Left cardiac atrium (tissue), 4 donors: Measurements from ENCODE around the gene IL18R1. TPM values are rescaled to one million over a fixed set of nuclear protein-coding genes. Genes with fewer than 3 reads are reported as not detected.
A peak's percentile ranks its signal among the peaks of the same experiment; 100 is the strongest.
"Not testable (repeated sequence)": the region's sequence is repeated elsewhere in the genome, so short reads cannot be mapped to it uniquely, and the experiment has no call there.

Experiments used
- ATAC-seq, 2 donors: fragments of 200-7000 bp; cut with Tn5 transposase; one replicate each; pipeline ENCODE4 v1.9.1; 2020; ENCODE audit warnings: mild to moderate bottlenecking in 2 of 2, moderate library complexity in 2 of 2
- DNase-seq: peaks from one replicate; pipeline ENCODE4 v3.0.0-alpha.2; 2020
- intact Hi-C, 2 donors: fragments of 100-400 bp; cut with DNase I; formaldehyde crosslinking; loops; one replicate each; pipeline versions ENCODE4 v1.14.1 to v1.15.1; 2022 to 2023
- long read RNA-seq: library from polyadenylated mRNA; unstranded; transcript quantifications from one replicate; pipeline ENCODE4 v2.0.0, GENCODE V29; 2021
- total RNA-seq, 2 donors: library from RNA; stranded (reverse); fragmentation: NEBNext Ultra II Directional; extraction: Animal tissue kit (Norgen Biotek cat#: 25700); gene quantifications; one replicate each; pipeline ENCODE4 v1.2.1, GENCODE V29; 2021
- donor health status: DM: no; HTN: yes; CAD: no.
- donor health status: DM: no; HTN: yes; CAD: no; lungs with severe emphysema.
- donor health status: DM: yes; HTN: yes; CAD: no.
- donor health status: Dilated cardiomyopathy.

The IL18R1 gene
- 1 to 10 TPM; 1.2 to 5.5 TPM for total RNA-seq
- long read RNA-seq, partial matches to known transcripts, result 0 of 2 reads
- long read RNA-seq, other reads (novel, unspliced or antisense), result 2 of 2 reads

- peak; percentile 86 for DNase-seq
- intact Hi-C loops, result loop anchor here in 1 of 2 donors (5.0 to 10.0 kb wide), 2 partner anchors 108 to 341 kb away; no protein-coding TSS in a partner anchor
- ATAC-seq, result peak; percentile 99
Measured at GRCh38 chr2:102355526-102356380, at the start of gene IL18R1. Gene IL18R1, plus strand, starts transcription at chr2:102355796. Its CDS starts 6,865 bp downstream, at chr2:102362661.

- no peak for ATAC-seq
- intact Hi-C loops, result no loop called here
Measured at GRCh38 chr2:102306125-102306524, 49.5 kb upstream of the IL18R1 start.

GRCh38 chr2:102310964-102311640 lies 44.5 kb upstream of the IL18R1 start, which contains the start of gene IL1RL1:
Gene IL1RL1, plus strand, starts transcription at chr2:102311563. Its CDS starts 26,702 bp downstream, at chr2:102338265.
- no peak for DNase-seq
- ATAC-seq, result no peak
- intact Hi-C loops, result no loop called here

More at GRCh38 chr2:102306125-102306524, 49.5 kb upstream of the IL18R1 start:
- no peak for DNase-seq

GRCh38 chr2:102313025-102313424 lies 42.6 kb upstream of the IL18R1 start:
- ATAC-seq, result peak in 1 of 2 donors; percentile 23
- intact Hi-C loops, result no loop called here
- no peak for DNase-seq

GRCh38 chr2:102313471-102313870 lies 42.1 kb upstream of the IL18R1 start:
- no peak for ATAC-seq
- intact Hi-C loops, result no loop called here
- no peak for DNase-seq

GRCh38 chr2:102313950-102314349 lies 41.6 kb upstream of the IL18R1 start:
- no peak for ATAC-seq
- DNase-seq, result no peak
- intact Hi-C loops, result no loop called here

- DNase-seq (no peak), ATAC-seq (no peak)
- intact Hi-C loops, result no loop called here
Measured at GRCh38 chr2:102315921-102316320, 39.7 kb upstream of the IL18R1 start.

- DNase-seq (no peak), ATAC-seq (no peak)
- intact Hi-C loops, result no loop called here
Measured at GRCh38 chr2:102317715-102318114, 37.9 kb upstream of the IL18R1 start.

GRCh38 chr2:102318437-102318836 lies 37.2 kb upstream of the IL18R1 start:
- ATAC-seq (no peak), DNase-seq (no peak)
- intact Hi-C loops, result no loop called here

- DNase-seq (no peak), ATAC-seq (no peak)
- intact Hi-C loops, result no loop called here
Measured at GRCh38 chr2:102321941-102322719, 33.5 kb upstream of the IL18R1 start.

GRCh38 chr2:102324914-102325313 lies 30.7 kb upstream of the IL18R1 start:
- intact Hi-C loops, DNase-seq, ATAC-seq: not testable (repeated sequence)

- DNase-seq (no peak), ATAC-seq (no peak)
- intact Hi-C loops, result no loop called here
Measured at GRCh38 chr2:102331311-102331980, 24.1 kb upstream of the IL18R1 start.

- intact Hi-C loops, result no loop called here
- ATAC-seq (no peak), DNase-seq (no peak)
Measured at GRCh38 chr2:102334486-102334885, 21.1 kb upstream of the IL18R1 start.

- peak; percentile 60 for DNase-seq
- intact Hi-C loops, result no loop called here
- peak; percentile 19 to 76 for ATAC-seq
Measured at GRCh38 chr2:102335871-102336366, 19.7 kb upstream of the IL18R1 start.

- ATAC-seq (peak; percentile 61 to 80), DNase-seq (peak; percentile 42)
- intact Hi-C loops, result no loop called here
Measured at GRCh38 chr2:102336502-102336945, 19.1 kb upstream of the IL18R1 start.

GRCh38 chr2:102337012-102337411 lies 18.6 kb upstream of the IL18R1 start:
- no peak for DNase-seq
- peak; percentile 44 to 78 for ATAC-seq
- intact Hi-C loops, result no loop called here

GRCh38 chr2:102337481-102338386 lies 17.9 kb upstream of the IL18R1 start:
- ATAC-seq (no peak), DNase-seq (no peak)
- intact Hi-C loops, result no loop called here
